ENCODE measurements around the gene RMI2. TPM values are rescaled to one million over a fixed set of nuclear protein-coding genes. Genes with fewer than 3 reads are reported as not detected.

Gene RMI2
- 1.5 and 6.1 TPM in 2 replicates for total RNA-seq

DNA sequence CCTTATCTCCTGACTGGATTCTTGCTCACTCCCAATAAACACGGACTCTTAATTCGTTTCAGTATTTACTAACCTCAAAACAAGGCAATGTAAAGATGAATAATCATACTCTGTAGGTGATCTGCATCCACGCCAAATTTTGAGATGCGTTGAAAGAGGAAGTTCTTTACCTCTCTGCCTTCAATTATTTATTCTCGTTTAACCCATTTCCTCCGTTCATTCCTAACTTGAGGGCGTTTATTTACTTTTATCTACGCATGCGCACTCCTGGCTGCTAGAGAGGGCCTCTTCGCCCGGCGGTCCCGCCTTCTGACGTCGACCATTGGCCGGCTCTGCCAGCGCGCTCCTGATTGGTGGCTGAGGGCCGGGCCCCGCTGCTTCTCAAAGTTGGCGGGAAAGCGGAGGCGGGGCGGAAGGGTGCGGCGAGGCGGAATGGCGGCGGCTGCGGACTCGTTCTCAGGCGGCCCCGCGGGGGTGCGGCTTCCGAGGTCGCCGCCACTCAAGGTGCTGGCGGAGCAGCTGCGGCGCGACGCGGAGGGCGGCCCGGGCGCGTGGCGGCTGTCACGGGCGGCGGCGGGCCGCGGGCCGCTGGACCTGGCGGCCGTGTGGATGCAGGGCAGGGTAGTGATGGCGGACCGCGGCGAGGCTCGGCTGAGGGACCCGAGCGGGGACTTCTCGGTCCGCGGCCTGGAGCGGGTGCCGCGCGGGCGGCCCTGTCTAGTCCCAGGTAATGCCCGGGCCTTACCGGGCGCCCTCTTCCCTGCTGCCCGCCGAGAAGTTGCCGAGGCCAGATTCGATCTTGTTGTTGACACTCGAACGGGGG, at the start of gene RMI2:
RMI2 (plus strand) TSS at position 420 of the 823 bp plus-strand sequence; CDS start at position 433, 13 bp downstream.

Other genes starting within 250 kb of the RMI2 start
- gene SOCS1, start 89.3 kb upstream of the RMI2 start, total RNA-seq = 6.0 and 9.8 TPM in 2 replicates
- not detected in 2 replicates for gene TNP2, start 76.1 kb upstream of the RMI2 start, total RNA-seq
- not detected in 2 replicates for gene PRM3, start 71.8 kb upstream of the RMI2 start, total RNA-seq
- gene PRM2, start 69.0 kb upstream of the RMI2 start, total RNA-seq = not detected in 2 replicates
- gene PRM1, start 64.1 kb upstream of the RMI2 start, total RNA-seq = not detected in 2 replicates
- 61.3 and 76.0 TPM in 2 replicates for gene LITAF, start 241.5 kb downstream of the RMI2 start, total RNA-seq

All from bronchial smooth muscle cell (primary cell).